ENCODE measurements around the gene MAGI2. TPM values are rescaled to one million over a fixed set of nuclear protein-coding genes. Genes with fewer than 3 reads are reported as not detected.

The MAGI2 gene
- total RNA-seq, 2 donors from 2014 or later: 10.3 to 19.2 TPM

DNA sequence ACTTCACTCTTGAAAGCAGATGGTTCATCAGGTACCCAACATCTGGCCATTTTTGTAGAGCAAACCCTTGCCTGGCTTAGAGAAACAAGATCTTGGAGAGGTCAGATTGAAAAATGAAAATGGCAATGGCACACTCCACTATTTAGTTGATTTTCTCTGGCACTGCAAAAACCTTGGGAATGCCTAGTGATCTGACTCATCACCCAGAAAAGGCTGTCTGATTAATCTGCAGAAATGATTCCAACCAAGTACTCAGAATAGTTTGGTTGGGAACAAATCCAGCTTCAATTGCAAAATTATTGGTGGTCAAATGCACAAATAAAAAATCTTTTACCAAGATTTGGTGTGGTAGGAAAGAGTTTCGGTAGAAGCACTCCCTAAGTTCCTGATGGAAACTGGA lies 1303.7 kb downstream of the MAGI2 start:
- peaks cover 12% of the 10 kb centered on the region for H3K4me1 Mint-ChIP-seq
- TF ChIP-seq, protein P1, sequence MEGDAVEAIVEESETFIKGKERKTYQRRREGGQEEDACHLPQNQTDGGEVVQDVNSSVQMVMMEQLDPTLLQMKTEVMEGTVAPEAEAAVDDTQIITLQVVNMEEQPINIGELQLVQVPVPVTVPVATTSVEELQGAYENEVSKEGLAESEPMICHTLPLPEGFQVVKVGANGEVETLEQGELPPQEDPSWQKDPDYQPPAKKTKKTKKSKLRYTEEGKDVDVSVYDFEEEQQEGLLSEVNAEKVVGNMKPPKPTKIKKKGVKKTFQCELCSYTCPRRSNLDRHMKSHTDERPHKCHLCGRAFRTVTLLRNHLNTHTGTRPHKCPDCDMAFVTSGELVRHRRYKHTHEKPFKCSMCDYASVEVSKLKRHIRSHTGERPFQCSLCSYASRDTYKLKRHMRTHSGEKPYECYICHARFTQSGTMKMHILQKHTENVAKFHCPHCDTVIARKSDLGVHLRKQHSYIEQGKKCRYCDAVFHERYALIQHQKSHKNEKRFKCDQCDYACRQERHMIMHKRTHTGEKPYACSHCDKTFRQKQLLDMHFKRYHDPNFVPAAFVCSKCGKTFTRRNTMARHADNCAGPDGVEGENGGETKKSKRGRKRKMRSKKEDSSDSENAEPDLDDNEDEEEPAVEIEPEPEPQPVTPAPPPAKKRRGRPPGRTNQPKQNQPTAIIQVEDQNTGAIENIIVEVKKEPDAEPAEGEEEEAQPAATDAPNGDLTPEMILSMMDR (conservative IDR thresholded peaks at IDR 0.05): no peak
- H3K9me3 Mint-ChIP-seq: no peaks in the 10 kb centered on the region
- H3K27me3 ChIP-seq (ENCODE audit: control insufficient read depth, insufficient read depth, low read length, poor library complexity, severe bottlenecking): no peaks in the 10 kb centered on the region
- WGBS, 2 experiments (ENCODE audit: insufficient coverage in 1 of 2, insufficient read length in 1 of 2): 100% methylated on average over 1 of the region's 1 CpG; no CpG with 5 or more reads in 1 of the 2 experiments
- no peak overlapping the region for H3K27ac Mint-ChIP-seq
- H3K9ac ChIP-seq (ENCODE audit: extremely low read depth, low read length, poor library complexity, severe bottlenecking): no peak overlapping the region
- no peak overlapping the region for H3K27ac ChIP-seq (ENCODE audit: low read depth, low read length)
- H3K9me3 ChIP-seq (ENCODE audit: control insufficient read depth, low read length): no peaks in the 10 kb centered on the region
- H3K27me3 Mint-ChIP-seq (ENCODE audit: insufficient read depth): no peaks in the 10 kb centered on the region
- DNase-seq: no peak
- H3K4me3 Mint-ChIP-seq: no peak overlapping the region
- no peak overlapping the region for H3K4me3 ChIP-seq (ENCODE audit: low read length)
- no peaks in the 10 kb centered on the region for H3K36me3 ChIP-seq (ENCODE audit: control insufficient read depth, insufficient read depth, low read length)
- H3K4me1 ChIP-seq (ENCODE audit: control insufficient read depth, insufficient read depth, low read length): no peaks in the 10 kb centered on the region
- no peaks in the 10 kb centered on the region for H3K36me3 Mint-ChIP-seq (ENCODE audit: low read depth)

DNA sequence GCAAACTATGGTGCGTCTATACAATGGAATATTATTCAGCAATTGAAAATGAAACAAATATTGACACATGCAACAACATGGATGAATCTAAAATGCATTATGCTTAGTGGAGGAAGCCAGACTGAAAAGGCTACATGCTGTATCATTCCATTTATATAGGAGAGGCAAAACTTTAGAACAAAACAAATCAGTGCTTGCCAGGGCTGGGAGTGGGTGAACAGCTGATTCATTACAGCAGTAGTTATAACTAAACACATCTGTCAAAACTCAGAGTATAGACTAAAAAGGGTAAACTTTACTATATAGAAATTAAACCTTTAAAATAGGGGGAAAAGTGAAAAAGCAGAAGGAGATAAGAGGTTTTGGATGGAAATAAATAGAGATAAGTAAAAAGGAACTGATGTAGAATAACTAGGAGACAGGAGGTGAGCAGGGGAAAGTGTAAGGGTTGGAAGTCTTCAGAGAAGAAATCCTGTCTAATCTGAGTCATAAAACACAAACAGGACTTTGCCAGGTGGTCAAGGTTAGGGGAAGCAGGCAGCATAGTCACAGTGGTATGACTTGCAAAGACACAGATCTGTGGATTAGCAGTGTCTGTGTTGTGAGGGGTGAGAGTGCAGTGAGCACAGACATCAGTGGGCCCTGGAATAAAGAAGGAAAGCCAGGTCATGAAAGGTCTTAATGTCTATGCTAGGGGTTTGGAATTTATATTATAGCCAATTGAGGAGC lies 1305.1 kb downstream of the MAGI2 start:
- Mint-ChIP-seq H3K9me3 (no peaks in the 10 kb centered on the region), H3K36me3 (ENCODE audit: low read depth) (no peaks in the 10 kb centered on the region), H3K4me3 (no peak overlapping the region), H3K27me3 (ENCODE audit: insufficient read depth) (no peaks in the 10 kb centered on the region), H3K4me1 (peaks cover 2% of the 10 kb centered on the region), H3K27ac (no peak overlapping the region)
- H3K9me3 ChIP-seq (ENCODE audit: control insufficient read depth, low read length): no peaks in the 10 kb centered on the region
- DNase-seq: no peak
- no peaks in the 10 kb centered on the region for H3K4me1 ChIP-seq (ENCODE audit: control insufficient read depth, insufficient read depth, low read length)
- TF ChIP-seq, protein P1 (conservative IDR thresholded peaks at IDR 0.05): no peak
- no peak overlapping the region for H3K27ac ChIP-seq (ENCODE audit: low read depth, low read length)
- H3K27me3 ChIP-seq (ENCODE audit: control insufficient read depth, insufficient read depth, low read length, poor library complexity, severe bottlenecking): no peaks in the 10 kb centered on the region
- no peaks in the 10 kb centered on the region for H3K36me3 ChIP-seq (ENCODE audit: control insufficient read depth, insufficient read depth, low read length)
- H3K4me3 ChIP-seq (ENCODE audit: low read length): no peak overlapping the region
- H3K9ac ChIP-seq (ENCODE audit: extremely low read depth, low read length, poor library complexity, severe bottlenecking): no peak overlapping the region
- WGBS, 2 experiments (ENCODE audit: insufficient coverage in 1 of 2, insufficient read length in 1 of 2): 91% methylated on average over 1 of the region's 1 CpG; no CpG with 5 or more reads in 1 of the 2 experiments

DNA sequence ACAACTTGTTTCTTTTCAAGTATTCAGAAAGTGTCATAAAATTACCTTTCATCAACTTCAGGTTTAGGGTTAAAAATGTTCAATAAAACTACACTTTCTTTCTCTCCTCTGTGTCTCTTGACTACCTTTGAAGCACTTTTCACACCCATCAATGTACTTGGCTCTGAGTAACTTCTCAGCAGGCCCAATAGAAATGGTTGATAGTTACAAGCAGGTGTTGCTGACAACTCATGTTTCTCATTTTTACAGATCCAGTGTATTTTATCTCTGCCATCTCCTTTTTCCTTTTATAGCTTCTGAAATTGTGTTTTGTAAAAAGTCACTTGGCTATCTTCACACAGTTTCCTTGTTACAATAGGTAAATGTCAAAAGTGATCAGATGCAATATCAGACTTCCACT lies 1306.9 kb downstream of the MAGI2 start:
- no peak for DNase-seq
- H3K4me3 ChIP-seq (ENCODE audit: low read length): no peak overlapping the region
- no peaks in the 10 kb centered on the region for H3K36me3 ChIP-seq (ENCODE audit: control insufficient read depth, insufficient read depth, low read length)
- no peak overlapping the region for H3K27ac Mint-ChIP-seq
- H3K36me3 Mint-ChIP-seq (ENCODE audit: low read depth): no peaks in the 10 kb centered on the region
- no peak overlapping the region for H3K27ac ChIP-seq (ENCODE audit: low read depth, low read length)
- TF ChIP-seq, protein P1 (conservative IDR thresholded peaks at IDR 0.05): no peak
- H3K4me3 Mint-ChIP-seq: no peak overlapping the region
- no peaks in the 10 kb centered on the region for H3K9me3 ChIP-seq (ENCODE audit: control insufficient read depth, low read length)
- no peaks in the 10 kb centered on the region for H3K9me3 Mint-ChIP-seq
- H3K27me3 ChIP-seq (ENCODE audit: control insufficient read depth, insufficient read depth, low read length, poor library complexity, severe bottlenecking): no peaks in the 10 kb centered on the region
- H3K27me3 Mint-ChIP-seq (ENCODE audit: insufficient read depth): no peaks in the 10 kb centered on the region
- no peak overlapping the region for H3K9ac ChIP-seq (ENCODE audit: extremely low read depth, low read length, poor library complexity, severe bottlenecking)
- no peaks in the 10 kb centered on the region for H3K4me1 ChIP-seq (ENCODE audit: control insufficient read depth, insufficient read depth, low read length)
- no peaks in the 10 kb centered on the region for H3K4me1 Mint-ChIP-seq
